Type B pancreatic cell (in vitro differentiated cells): ENCODE data around the gene MTERF2. TPM values are rescaled to one million over a fixed set of nuclear protein-coding genes. Genes with fewer than 3 reads are reported as not detected.

Experiments used
- DNase-seq: peaks from one replicate; pipeline ENCODE4 v3.0.0; 2021; ENCODE audit warnings: mixed read lengths; ENCODE audit not compliant: unreplicated experiment; ENCODE audit errors: extremely low spot score
- H3K27ac Mint-ChIP-seq: 2 replicates; pipeline ENCODE4 v1.8.0; 2021; ENCODE audit warnings: mild to moderate bottlenecking, mixed read lengths
- H3K27me3 Mint-ChIP-seq: 2 replicates; pipeline ENCODE4 v1.8.0; 2021; ENCODE audit warnings: mixed read lengths
- H3K36me3 Mint-ChIP-seq: 2 replicates; pipeline ENCODE4 v1.8.0; 2021; ENCODE audit warnings: mixed read lengths
- H3K4me1 Mint-ChIP-seq: one replicate; pipeline ENCODE4 v1.8.0; 2021; ENCODE audit warnings: mixed read lengths; ENCODE audit not compliant: unreplicated experiment
- H3K4me3 Mint-ChIP-seq: 2 replicates; pipeline ENCODE4 v1.8.0; 2021; ENCODE audit warnings: mild to moderate bottlenecking, mixed read lengths
- H3K9me3 Mint-ChIP-seq: 2 replicates; pipeline ENCODE4 v1.8.0; 2021; ENCODE audit warnings: mixed read lengths
- total RNA-seq: library from RNA; stranded (reverse); gene quantifications from 2 replicates; pipeline ENCODE4 v1.2.1, GENCODE V29; 2021; ENCODE audit warnings: low replicate concordance
- TF ChIP-seq, protein P1 (sequence below): fragments of 200-600 bp; sonication (generic); conservative IDR thresholded peaks from 2 replicates; pipeline ENCODE4 v1.5.0; 2021; ENCODE audit warnings: antibody characterized with exemption, mild to moderate bottlenecking

MTERF2 gene
- total RNA-seq, 1 donor from 2014 or later = 16.0 TPM

DNA sequence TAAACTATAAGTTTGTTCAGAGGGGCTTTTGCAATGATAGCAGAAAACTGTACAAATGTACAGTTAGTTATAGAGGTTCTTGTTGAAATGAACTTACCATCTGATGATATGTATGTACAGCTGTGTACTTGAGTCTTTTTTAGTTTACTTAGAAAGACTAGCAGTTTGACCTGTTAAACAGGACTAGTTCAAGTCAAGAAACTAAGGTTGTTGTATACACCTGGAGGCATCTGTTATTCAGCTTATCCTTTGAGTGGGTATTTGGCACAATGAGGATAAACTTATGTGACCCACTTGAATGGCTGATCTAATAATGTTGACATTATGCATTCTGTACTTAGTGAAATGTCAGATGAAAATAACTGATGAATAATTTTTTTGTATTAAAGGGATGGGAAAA is 13.4 kb downstream of the MTERF2 start:
- no peaks in the 10 kb centered on the region for H3K27me3 Mint-ChIP-seq
- H3K9me3 Mint-ChIP-seq = no peaks in the 10 kb centered on the region
- peaks cover 29% of the 10 kb centered on the region for H3K4me1 Mint-ChIP-seq
- TF ChIP-seq, protein P1, sequence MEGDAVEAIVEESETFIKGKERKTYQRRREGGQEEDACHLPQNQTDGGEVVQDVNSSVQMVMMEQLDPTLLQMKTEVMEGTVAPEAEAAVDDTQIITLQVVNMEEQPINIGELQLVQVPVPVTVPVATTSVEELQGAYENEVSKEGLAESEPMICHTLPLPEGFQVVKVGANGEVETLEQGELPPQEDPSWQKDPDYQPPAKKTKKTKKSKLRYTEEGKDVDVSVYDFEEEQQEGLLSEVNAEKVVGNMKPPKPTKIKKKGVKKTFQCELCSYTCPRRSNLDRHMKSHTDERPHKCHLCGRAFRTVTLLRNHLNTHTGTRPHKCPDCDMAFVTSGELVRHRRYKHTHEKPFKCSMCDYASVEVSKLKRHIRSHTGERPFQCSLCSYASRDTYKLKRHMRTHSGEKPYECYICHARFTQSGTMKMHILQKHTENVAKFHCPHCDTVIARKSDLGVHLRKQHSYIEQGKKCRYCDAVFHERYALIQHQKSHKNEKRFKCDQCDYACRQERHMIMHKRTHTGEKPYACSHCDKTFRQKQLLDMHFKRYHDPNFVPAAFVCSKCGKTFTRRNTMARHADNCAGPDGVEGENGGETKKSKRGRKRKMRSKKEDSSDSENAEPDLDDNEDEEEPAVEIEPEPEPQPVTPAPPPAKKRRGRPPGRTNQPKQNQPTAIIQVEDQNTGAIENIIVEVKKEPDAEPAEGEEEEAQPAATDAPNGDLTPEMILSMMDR = no peak
- DNase-seq = no peak
- H3K27ac Mint-ChIP-seq = no peak overlapping the region
- peaks cover 20% of the 10 kb centered on the region for H3K36me3 Mint-ChIP-seq
- no peak overlapping the region for H3K4me3 Mint-ChIP-seq

DNA sequence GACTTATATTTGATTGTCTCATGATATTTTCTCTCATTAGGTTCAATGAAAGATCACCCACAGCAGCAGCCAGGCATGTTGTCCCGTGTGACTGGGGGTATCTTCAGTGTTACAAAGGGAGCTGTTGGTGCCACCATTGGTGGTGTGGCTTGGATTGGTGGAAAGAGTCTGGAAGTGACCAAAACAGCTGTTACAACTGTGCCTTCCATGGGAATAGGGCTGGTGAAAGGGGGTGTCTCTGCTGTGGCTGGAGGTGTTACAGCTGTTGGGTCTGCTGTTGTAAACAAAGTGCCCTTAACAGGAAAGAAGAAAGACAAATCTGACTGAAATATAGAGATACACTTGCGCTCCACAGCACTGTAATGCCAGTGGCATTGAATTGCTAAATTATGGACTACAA is 15.9 kb downstream of the MTERF2 start:
- H3K27ac Mint-ChIP-seq = no peak overlapping the region
- peaks cover 34% of the 10 kb centered on the region for H3K36me3 Mint-ChIP-seq
- H3K9me3 Mint-ChIP-seq = no peaks in the 10 kb centered on the region
- DNase-seq = no peak
- peaks cover 23% of the 10 kb centered on the region for H3K4me1 Mint-ChIP-seq
- TF ChIP-seq, protein P1 = no peak
- no peak overlapping the region for H3K4me3 Mint-ChIP-seq
- H3K27me3 Mint-ChIP-seq = no peaks in the 10 kb centered on the region

DNA sequence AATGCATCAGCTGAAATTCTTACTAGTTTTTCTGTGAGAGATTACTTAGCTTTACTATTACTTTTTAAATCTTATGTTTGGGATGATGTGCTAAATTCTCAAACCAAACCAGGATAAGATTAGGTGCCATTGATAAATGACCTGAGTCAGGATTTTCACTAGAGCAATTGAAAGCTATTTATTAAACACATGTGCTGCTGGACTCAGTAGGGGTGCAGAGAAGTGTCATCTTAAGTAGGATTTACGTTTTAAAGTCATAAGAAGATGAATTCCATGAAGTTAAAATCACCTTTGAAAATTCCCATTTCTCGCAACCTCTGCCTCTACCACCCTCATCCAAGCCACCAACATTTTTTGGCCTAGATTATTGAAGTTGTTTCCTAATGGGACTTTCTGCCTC is 22.4 kb downstream of the MTERF2 start:
- H3K9me3 Mint-ChIP-seq = no peaks in the 10 kb centered on the region
- no peaks in the 10 kb centered on the region for H3K27me3 Mint-ChIP-seq
- no peak overlapping the region for H3K4me3 Mint-ChIP-seq
- H3K27ac Mint-ChIP-seq = peak overlapping the region; percentile 8
- H3K4me1 Mint-ChIP-seq = peaks cover 32% of the 10 kb centered on the region
- TF ChIP-seq, protein P1 = no peak
- peaks cover 33% of the 10 kb centered on the region for H3K36me3 Mint-ChIP-seq
- DNase-seq = no peak

DNA sequence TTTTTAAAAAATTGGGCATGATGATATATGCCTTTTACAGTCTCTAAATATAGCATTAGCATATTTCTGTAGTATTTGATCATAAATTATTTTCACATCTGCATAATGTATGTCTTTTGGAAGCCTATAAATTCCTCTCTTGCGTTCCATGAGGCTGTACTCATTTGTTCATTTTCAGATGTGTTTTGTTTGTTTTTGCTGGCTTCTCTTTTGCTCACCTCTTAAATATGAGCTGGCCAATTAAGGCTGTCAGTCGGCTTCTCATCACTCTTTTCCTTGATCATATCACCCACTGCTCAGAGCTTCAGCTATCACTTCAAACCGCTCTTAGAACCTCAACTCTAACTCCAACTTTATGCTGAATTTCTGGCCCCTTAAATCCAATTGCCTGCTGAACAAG is 24.7 kb downstream of the MTERF2 start:
- Mint-ChIP-seq H3K27me3 (no peaks in the 10 kb centered on the region), H3K4me3 (peak overlapping the region; percentile 16)

DNA sequence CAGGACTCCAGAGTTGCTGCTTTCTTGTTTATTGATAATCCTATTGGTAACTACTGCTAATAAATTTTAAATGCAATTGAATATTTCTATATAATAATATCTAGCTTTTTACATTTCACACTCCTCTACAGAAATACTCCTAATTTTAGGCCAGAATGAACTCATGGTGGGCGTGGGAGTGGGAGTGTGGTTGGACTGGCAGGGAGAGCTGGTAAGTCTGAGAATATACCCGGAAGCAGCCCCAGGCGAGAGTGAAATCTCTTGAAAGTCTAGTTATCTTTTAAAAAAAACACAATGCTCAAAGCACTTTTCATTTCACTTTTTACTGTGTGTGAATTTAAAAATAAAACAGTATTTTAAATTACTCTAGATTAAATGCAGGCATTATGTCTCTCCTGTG is 26.5 kb downstream of the MTERF2 start:
- H3K9me3 Mint-ChIP-seq = no peaks in the 10 kb centered on the region

More for the DNA sequence above, 24.7 kb downstream of the MTERF2 start:
- H3K4me1 Mint-ChIP-seq = peaks cover 45% of the 10 kb centered on the region
- no peak overlapping the region for H3K27ac Mint-ChIP-seq
- H3K9me3 Mint-ChIP-seq = no peaks in the 10 kb centered on the region
- TF ChIP-seq, protein P1 = no peak
- DNase-seq = no peak
- peaks cover 31% of the 10 kb centered on the region for H3K36me3 Mint-ChIP-seq

More for the DNA sequence above, 26.5 kb downstream of the MTERF2 start:
- no peak for DNase-seq
- Mint-ChIP-seq H3K36me3 (peaks cover 24% of the 10 kb centered on the region), H3K27me3 (peaks cover 3% of the 10 kb centered on the region), H3K27ac (peak overlapping the region; percentile 33), H3K4me3 (no peak overlapping the region), H3K4me1 (peaks cover 45% of the 10 kb centered on the region)
- TF ChIP-seq, protein P1 = no peak
